Spleen (tissue), 7 donors: ENCODE measurements around the gene PARD3.

Source experiments
- CTCF ChIP-seq, 11 experiments: fragments of 200-600 bp in 7 of 11; fragments of 450-650 bp in 4 of 11; sonication (generic) in 4 of 11; IDR thresholded peaks in 8 of 11; conservative IDR thresholded peaks in 3 of 11; 1 replicate in 7 of 11; 2 replicates in 4 of 11; pipeline versions ENCODE4 v1.4.0 to v1.8.0; 2016 to 2021; ENCODE audit warnings: antibody characterized with exemption in 11 of 11, inconsistent platforms in 4 of 11, mild to moderate bottlenecking in 1 of 11
- POLR2A ChIP-seq, 3 donors: fragments of 450-650 bp; IDR thresholded peaks; one replicate each; pipeline ENCODE4 v1.5.1; 2017; ENCODE audit warnings: antibody characterized with exemption in 3 of 3, mild to moderate bottlenecking in 1 of 3
- POLR2AphosphoS5 ChIP-seq, 3 donors: sonication (generic); formaldehyde crosslinking; IDR thresholded peaks; one replicate each; pipeline ENCODE4 v1.5.1; 2017; ENCODE audit warnings: antibody characterized with exemption in 3 of 3
- donor health status: DM: no; HTN: no; CAD: no; lungs with moderate emphysema.
- donor health status: DM: no; HTN: no; CAD: no.
- donor health status: DM: no; HTN: no; CAD: no.

DNA sequence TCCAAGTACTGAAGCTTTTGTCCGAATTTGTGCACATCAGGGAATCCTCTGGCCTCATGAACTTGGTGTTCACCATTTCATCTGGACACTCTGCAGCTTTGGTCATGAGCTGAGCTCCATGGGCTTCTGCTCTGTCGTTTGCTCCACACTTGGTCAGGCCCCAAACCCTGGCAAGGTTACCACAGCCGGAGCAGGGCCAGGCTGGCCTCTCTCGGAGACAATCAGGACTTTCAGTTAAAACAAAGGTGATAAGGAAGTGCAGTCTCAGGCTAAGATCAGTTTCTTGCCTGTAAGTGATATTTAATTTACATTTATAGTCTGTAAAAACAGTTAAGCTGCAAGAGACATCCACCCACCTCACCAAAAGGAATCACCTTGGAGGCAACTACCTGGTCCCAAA is 558.9 kb downstream of the PARD3 start:
- no peak for TF ChIP-seq CTCF (IDR thresholded peaks at IDR 0.05 in 8 of 11, conservative IDR thresholded peaks at IDR 0.05 in 3 of 11)
- TF ChIP-seq POLR2AphosphoS5 (IDR thresholded peaks at IDR 0.05): no peak
- no peak for TF ChIP-seq POLR2A (IDR thresholded peaks at IDR 0.05)
